Hepatic stellate cell (primary cell): ENCODE data around the gene ARHGEF33.
"Not testable (repeated sequence)": the region's sequence is repeated elsewhere in the genome, so short reads cannot be mapped to it uniquely, and the experiment has no call there.

Experiments
- DNase-seq: peaks from one replicate; pipeline ENCODE4 v3.0.0; 2011; ENCODE audit warnings: low spot score

ARHGEF33 gene

DNA sequence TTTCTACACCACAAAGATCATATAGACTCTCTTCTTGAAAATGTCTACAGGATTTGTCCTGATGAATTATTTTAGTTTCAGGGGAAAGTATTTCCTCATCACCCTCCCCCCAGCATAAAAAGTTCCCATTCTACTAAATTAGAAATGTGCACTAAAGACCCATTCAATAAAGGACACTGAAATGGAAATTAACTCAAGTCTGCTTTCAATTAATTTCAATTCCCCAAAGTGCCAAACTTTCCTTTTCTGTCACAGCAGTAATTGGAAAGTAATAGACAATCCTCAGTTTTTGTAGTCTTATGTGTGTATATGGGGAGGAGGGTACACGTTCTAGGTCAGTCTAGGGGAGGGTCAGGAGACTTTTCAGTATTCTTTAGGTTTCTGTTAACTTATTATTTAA lies 21.5 kb downstream of the ARHGEF33 start:
- DNase-seq, result no peak

- no peak for DNase-seq
These were observed 22.9 kb downstream of the ARHGEF33 start for GRCh38 chr2:38912619-38913018.

GRCh38 chr2:38922389-38922788 lies 32.7 kb downstream of the ARHGEF33 start:
- no peak for DNase-seq

DNA sequence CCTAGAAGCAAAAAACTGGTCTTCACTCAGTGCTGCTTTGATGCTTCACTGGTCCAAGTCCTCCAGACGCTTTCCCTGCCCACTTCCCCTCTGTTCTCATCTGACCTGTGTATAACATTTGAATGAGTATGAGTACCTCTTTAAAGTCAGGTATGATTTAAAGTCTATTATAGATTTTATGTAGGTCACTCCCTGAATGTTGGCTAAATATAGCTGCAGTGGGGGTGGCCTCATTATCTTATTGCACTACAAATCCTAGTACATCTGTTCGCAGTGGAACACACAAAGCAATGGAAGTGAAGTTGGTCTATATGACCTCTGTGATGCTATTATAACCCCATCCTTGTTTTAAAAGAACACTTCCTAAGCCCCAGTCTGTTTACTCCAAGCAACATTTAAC lies 33.2 kb downstream of the ARHGEF33 start:
- no peak for DNase-seq

- DNase-seq, result no peak
These were observed 36.3 kb downstream of the ARHGEF33 start for GRCh38 chr2:38925982-38926381.

- DNase-seq, result no peak
These were observed 40.9 kb downstream of the ARHGEF33 start for GRCh38 chr2:38930600-38930999.

DNA sequence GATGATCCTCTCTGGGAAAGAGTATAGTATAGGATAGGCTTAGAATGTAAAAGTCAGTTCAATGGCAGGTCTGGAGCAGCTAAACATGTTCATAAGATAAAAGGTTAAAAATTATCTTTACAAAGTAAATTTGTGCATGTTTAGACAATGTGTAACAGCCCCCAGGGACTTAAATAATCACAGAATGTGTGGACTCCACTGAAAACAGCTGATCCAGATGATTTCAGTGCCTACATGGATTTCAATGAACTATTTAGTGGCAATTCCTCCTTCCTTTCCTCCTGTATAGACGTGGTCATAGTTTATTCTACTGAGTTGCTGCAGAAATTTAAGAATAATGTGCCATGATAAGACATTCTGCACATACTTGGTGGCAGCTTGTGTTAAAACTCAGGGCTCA lies 42.9 kb downstream of the ARHGEF33 start:
- no peak for DNase-seq

DNA sequence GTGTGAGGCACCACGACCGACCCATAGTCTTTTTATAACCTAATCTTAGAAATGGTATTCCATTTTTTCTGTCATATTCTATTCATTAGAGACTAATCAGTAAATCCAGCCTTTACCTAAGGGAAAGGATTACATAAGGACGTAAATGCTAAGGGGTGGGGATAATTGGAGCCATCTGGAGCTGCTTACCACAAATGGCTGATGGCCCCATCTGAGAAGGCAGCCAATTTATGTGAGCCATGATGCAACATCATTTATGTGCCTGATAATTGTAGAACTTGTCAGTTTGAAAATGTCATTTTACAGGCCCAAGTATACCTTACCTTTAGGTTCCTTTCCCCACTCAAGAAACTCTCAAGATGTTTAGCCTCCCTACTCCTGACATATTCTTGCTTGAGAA lies 44.0 kb downstream of the ARHGEF33 start:
- DNase-seq, result no peak

DNA sequence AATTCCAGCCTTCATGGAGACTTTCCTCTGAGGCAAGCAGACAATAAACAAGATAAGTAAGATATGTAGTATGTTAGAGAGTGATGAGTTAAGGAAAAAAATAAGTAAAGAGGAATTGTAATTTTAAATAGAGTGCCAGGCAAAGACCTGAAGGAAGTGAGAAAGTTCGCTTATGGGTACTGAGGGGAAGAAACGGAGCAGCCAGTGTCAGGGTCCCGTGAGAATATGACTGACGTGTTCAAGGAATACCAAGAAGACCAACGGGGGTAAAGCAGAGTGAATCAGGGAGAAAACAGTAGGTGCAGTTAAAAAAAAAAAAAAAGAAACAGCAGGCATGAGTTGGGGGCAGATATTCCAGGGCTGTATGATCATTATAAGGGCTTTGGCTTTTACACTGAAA lies 45.1 kb downstream of the ARHGEF33 start:
- no peak for DNase-seq

GRCh38 chr2:38935568-38936172 lies 46.0 kb downstream of the ARHGEF33 start:
- DNase-seq, result no peak

DNA sequence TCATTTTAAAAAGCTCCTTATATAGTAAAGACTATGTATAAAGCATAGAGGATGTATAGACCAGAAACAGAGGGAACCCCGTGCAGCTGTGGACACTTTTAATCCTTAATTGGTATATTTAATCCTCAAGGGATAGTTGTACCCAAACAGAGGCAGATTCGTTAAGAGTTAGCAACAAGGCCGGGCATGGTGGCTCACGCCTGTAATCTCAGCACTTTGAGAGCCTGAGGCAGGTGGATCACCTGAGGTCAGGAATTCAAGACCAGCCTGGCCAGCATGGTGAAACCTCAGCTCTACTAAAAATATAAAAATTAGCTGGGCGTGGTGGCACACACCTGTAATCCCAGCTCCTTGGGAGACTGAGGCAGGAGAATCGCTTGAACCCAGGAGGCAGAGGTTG lies 46.8 kb downstream of the ARHGEF33 start:
- DNase-seq, result not testable (repeated sequence)

DNA sequence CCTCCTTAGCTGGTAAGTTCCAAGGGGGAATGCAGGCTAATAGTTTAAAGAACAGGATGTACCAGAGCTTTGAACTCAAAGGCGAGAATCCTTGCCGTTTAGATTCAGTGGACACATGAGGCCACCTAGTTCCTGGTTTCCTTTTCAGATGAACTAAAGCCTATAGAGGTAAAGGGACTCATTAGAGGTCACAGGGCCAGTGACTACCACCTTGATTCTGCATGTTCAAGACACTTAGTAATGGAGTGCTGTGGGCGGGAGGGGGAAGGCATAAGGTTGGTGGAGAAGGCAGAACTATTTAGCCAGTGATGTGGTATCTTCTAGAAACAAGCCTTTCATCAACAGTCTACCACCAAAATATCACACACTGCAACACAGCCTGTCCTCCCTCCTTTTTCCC lies 47.9 kb downstream of the ARHGEF33 start:
- no peak for DNase-seq

DNA sequence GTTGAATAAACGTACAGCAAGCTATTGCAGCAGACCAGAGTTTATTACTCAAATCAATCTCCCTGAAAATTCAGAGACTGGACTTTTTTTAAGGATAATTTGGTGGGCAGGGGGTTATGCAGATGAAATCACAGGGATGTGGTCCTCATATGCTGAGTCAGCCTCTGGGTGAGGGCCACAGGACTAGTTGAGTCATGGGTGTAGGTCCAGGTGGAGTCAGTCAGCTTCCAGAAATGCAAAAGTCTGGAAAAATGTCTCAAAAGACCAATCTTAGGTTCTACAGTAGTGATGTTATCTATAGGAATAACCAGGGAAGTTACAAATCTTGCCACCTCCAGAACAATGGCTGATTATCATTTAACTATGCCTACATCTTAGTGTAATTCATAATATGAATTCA lies 51.1 kb downstream of the ARHGEF33 start:
- DNase-seq, result no peak

DNA sequence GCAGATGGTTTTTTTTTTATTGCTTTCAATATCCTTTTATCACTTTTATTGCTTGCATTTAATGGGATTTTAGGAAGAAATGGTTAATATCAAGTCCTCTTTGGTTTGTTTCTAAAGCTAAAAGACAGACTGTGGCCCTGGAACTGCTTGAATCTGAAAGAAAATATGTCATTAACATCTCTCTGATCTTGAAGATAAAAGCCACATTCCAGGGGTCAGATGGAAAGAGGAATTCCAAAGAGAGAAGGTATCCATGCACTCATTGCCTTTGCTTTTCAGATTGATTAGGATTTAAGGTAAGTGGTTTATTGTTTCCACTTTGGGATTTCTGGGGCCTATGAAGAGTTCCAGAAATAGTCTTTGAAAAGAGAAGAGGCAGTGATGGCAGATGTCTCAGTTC lies 54.1 kb downstream of the ARHGEF33 start:
- DNase-seq, result no peak

DNA sequence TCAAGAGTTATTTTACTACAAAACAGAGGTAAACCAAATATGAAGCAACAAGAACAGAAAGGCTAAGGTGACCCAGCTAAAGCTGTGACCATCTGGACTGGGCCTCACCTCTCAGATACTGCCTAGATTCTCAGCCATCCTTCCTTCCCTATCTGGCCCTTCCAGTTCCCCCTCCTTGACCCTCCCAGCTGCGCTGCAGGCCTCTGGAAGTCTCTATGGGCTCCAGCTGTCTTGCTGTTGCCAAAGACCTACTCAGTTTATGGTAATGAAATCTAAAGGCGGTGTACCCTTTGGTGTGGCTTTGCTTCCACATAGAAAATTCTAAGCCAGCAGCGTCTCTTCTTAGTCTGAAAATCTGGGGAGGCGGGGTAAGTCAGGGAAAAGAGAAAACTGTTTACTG lies 55.7 kb downstream of the ARHGEF33 start:
- DNase-seq, result no peak

DNA sequence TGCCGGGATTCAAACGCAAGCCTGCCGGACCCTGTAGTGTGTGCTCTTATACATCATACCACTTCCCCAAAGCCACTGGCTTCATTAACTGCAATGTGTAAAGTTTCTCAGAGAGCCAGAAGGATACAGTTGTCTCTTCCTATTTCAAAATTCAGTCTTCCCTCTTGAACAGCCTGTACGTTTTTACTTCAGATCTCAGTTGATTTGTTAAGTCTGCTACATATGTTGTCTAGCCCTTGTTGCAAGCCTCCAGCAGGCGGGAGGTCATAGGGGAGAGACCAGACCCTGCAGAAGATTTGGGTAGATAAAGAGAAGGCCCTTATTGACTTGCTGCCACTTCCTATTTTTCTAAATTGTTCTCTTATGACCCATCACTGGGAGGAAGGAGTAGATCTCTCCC lies 56.2 kb downstream of the ARHGEF33 start:
- DNase-seq, result no peak

DNA sequence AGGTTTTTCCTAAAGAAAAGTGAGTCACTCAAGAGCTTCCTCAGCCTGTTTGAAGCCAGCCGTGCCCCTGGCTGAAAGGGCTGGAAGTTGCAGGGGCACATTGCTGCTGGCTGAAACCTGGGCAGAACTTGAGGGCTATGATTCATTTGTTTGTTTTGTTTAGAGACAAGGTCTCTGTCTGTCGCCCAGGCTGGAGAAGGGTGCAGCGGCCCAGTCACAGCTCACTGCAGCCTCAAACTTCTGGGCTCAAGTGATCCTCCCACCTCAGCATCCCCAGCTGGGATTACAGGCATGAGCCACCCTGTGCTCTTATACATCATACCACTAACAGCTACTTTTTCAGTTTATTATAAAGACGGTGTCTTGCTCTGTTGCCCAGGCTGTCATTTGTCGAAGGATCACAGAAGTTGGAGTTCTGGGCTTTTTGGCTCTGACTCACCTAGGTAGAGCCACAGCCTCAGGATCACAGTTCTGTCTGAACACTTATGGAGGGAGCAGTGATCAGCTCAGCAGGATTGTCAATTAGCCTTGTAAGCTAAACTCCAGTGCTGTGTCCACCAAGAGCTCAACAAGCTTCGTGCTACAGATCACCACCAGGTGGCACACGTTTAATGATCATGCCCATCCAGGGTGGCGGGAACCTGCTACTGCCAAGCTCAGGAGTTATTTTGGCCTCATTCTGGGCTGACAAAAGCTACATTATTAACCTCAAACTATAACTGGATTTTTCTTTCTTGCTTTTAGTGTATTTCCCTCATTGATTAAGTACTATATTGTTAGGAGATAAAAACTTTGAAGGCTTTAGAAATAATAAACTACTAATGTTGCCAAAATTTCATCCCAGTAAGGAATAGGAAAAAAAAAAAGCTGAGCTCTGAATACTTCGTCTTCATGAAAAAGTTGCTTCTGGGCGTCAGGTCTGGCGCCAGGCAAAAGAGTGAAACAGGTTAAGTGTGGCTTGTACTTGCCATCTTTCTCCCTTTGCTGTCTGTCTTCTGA lies 57.9 kb downstream of the ARHGEF33 start:
- peak; percentile 54 for DNase-seq

DNA sequence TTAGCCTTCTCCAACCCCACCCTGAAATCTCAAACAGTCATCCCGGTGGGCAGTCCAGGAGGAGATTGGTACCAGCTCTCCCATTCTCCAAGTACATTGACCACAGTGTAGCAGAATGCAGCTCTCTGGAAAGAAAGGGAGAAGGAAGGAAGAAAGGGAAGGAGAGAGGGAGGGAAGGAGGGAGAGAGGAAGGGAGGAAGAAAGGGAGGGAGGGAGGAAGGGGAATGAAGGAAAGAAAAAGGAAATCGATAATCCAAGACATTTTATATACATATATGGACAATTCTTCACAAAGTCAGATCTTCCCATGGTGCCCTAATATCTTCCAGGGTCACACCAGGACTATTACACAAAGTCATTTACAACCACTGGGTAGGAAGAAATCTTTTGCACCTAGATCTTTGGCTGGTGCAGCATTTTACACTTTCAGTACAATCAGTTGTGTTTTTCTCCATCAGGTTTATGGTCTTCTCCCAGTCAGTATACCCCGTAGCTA lies 58.8 kb downstream of the ARHGEF33 start:
- no peak for DNase-seq

DNA sequence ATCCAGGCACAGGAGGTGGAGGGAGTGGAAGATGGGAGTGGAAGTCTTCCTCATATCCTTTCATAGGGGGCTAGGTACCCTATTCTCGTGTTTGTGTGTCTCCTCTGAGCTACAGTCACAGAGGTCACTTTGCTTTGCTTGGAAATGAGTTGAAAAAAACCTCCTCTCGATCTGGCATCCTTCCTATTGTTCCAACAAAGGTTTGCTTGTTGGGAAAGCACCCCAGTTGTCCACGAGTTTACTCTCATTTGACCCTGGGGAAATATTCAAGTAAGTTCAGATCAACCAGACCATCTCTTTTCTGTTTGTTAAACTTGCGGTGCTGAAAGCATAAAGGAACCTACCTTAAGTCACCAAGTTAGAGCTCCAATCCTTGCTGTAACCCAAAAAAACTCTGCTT lies 59.3 kb downstream of the ARHGEF33 start:
- DNase-seq, result no peak

- no peak for DNase-seq
These were observed 62.1 kb downstream of the ARHGEF33 start for GRCh38 chr2:38951766-38952165.

DNA sequence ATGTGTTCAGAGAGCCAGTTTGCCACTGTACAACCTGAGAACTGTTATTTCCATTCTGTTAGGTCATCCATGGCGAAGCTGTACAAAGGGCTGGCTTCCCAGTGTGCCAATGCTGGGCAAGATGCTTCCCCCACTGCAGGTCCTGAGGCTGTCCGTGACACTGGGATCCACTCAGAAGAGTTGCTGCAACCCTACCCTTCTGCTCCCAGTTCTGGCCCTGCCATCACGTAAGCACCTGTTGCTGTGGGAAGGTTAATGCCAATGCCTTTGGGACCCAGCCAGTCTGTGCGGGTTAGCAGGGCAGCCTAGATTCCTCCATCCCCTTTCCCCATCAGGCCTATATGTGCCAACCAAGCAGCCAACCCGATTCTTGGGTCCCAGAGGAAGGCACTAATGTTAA lies 68.3 kb downstream of the ARHGEF33 start:
- DNase-seq, result no peak

DNA sequence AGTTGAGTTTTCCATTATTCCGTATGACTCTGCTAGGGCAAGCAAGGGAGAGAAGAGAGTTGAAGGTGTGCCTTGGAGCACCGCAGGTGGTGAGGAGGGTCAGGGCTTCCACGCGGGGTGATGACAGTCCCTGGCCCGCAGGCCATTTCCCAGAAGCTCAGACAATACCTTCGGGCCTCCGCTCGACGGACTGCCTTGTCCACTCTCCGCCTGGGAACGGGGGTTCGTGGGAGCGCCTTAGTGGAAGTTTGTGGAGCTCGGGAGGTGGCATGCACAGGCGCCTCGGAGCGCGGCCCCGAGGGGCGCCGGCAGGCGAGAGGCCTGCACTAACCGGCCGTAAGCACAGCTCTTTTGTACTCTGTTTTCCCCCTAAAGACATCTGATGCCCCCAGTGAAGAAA lies 69.8 kb downstream of the ARHGEF33 start:
- no peak for DNase-seq

DNA sequence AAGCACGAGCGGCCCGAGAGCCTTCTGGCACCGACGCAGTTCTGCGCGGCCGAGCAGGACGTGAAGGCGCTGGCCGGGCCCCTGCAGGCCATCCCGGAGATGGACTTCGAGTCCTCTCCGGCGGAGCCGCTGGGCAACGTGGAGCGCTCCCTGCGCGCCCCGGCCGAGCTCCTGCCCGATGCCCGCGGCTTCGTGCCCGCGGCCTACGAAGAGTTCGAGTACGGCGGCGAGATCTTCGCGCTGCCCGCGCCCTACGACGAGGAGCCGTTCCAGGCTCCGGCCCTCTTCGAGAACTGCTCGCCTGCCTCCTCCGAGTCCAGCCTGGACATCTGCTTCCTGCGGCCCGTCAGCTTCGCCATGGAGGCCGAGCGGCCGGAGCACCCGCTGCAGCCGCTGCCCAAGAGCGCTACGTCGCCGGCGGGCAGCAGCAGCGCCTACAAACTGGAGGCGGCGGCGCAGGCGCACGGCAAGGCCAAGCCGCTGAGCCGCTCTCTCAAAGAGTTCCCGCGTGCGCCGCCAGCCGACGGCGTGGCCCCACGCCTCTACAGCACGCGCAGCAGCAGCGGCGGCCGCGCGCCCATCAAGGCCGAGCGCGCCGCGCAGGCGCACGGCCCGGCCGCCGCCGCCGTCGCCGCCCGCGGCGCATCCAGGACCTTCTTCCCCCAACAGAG lies 70.4 kb downstream of the ARHGEF33 start:
- DNase-seq, result peak; percentile 82
